Activated CD4-positive, alpha-beta T cell treated with anti-CD3 and anti-CD28 coated beads for 36 hours (primary cell): Measurements from ENCODE around the gene C1orf87. TPM values are rescaled to one million over a fixed set of nuclear protein-coding genes. Genes with fewer than 3 reads are reported as not detected.

Source experiments
- ATAC-seq: fragments of 200-7000 bp; cut with Tn5 transposase; one replicate; pipeline ENCODE4 v1.10.0; 2021; ENCODE audit warnings: mild to moderate bottlenecking, moderate library complexity
- CTCF ChIA-PET: fragments of 350-600 bp; sonication (Branson Sonifier 250); formaldehyde crosslinking; loops from one replicate; lab custom pipeline; 2021; ENCODE audit warnings: antibody characterized with exemption; lab: Charles Lee
- POLR2A ChIA-PET: fragments of 350-600 bp; sonication (Branson Sonifier 250); formaldehyde crosslinking; loops from one replicate; lab custom pipeline; 2021; ENCODE audit warnings: antibody characterized with exemption, inconsistent platforms; lab: Charles Lee
- DNase-seq: peaks from one replicate; pipeline ENCODE4 v3.0.0-alpha.2; 2020
- H3K27ac Mint-ChIP-seq: one replicate; pipeline ENCODE4 v1.8.0; 2021; ENCODE audit warnings: mixed read lengths
- H3K27me3 Mint-ChIP-seq: one replicate; pipeline ENCODE4 v1.8.0; 2021; ENCODE audit warnings: mixed read lengths
- H3K36me3 Mint-ChIP-seq: one replicate; pipeline ENCODE4 v1.8.0; 2021; ENCODE audit warnings: low read depth, mixed read lengths
- H3K4me1 Mint-ChIP-seq: one replicate; pipeline ENCODE4 v1.8.0; 2021; ENCODE audit warnings: mixed read lengths
- H3K4me3 Mint-ChIP-seq: one replicate; pipeline ENCODE4 v1.8.0; 2021; ENCODE audit warnings: mild to moderate bottlenecking, moderate library complexity, mixed read lengths
- H3K9me3 Mint-ChIP-seq: one replicate; pipeline ENCODE4 v1.8.0; 2021; ENCODE audit warnings: low read depth, mixed read lengths
- intact Hi-C, 2 experiments: fragments of 100-400 bp; cut with DNase I in 1 of 2; cut with micrococcal nuclease in 1 of 2; formaldehyde crosslinking; loops; one replicate each; pipeline versions ENCODE4 v1.14.2 to v1.15.1; 2022 to 2024; cut with DNase I, micrococcal nuclease
- total RNA-seq, 2 experiments: library from RNA; stranded (reverse); gene quantifications; one replicate each; pipeline ENCODE4 v1.2.3, GENCODE V29; 2021

C1orf87 gene, protein sequence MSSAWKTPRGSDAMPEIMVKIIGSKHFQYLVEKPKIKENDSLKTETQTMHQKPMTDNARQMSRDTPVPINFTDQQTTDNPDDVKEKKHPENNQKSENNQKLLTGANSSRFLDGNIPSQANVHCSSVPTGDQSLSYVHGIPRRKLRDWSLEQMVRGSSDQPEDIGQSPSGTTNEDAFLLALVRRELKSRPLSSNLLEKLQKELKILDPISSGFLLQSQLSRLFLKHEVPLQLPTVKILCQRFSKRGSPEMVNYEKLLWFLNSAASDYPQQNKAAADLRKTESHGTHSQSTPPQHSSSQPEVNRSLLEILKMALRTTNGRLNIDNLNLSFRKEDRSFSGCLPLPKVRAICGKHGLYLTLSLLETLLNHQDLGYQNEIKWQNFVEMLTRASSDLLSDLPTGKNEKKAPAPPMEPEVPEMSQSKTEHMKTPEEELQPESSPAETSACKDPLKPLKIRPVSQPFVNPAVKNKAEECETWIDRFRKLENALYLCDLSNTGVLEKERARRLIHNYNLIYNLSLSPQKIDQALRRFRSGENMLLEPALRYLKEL
- total RNA-seq, result not detected

- intact Hi-C loops, result no loop called here
- no peak for ATAC-seq
- POLR2A ChIA-PET, result no interaction called here
Observed at GRCh38 chr1:60073605-60074278, at the start of gene C1orf87. C1orf87 (minus strand) TSS chr1:60073770; CDS start chr1:60072643, 1,127 bp downstream.

DNA sequence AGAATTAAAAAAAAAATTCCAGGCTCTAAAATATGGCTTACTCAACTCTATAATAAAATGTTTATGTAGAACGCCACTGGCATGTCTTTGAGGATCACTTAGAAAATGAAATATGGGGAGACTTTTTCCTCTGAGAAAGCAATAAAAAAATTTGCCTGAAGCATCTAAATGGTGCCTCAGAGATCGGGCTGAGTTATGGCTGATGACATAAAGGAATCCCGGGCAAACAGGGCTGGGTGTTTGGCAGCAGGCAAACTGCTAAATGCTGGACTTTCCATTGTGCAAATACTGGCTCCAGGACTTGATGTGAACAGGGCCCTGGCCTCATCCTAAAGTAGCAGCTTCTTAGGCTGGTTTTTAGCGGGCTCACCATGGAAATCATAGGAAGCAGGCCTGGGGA is 44.5 kb upstream of the C1orf87 start:
- no peak for DNase-seq
- CTCF ChIA-PET, result no interaction called here
- intact Hi-C loops, result no loop called here
- Mint-ChIP-seq H3K4me1 (no peaks in the 10 kb centered on the region), H3K27me3 (peaks cover 1% of the 10 kb centered on the region), H3K27ac (no peak overlapping the region), H3K4me3 (no peak overlapping the region), H3K36me3 (no peaks in the 10 kb centered on the region), H3K9me3 (no peaks in the 10 kb centered on the region)
- no peak for ATAC-seq
- POLR2A ChIA-PET, result no interaction called here

More at GRCh38 chr1:60073605-60074278, at the start of gene C1orf87:
- Mint-ChIP-seq H3K4me3 (no peak within 1 kb of the TSS), H3K27ac (no peak within 1 kb of the TSS), H3K4me1 (no peaks in the 10 kb centered on the region), H3K27me3 (peaks cover 38% of the 10 kb centered on the region), H3K9me3 (no peaks in the 10 kb centered on the region), H3K36me3 (no peaks in the 10 kb centered on the region)
- DNase-seq, result no peak
- CTCF ChIA-PET, result interaction anchor here (1.2 kb wide), 1 partner anchor 12 kb away, joined by 3 read pairs; no protein-coding TSS in a partner anchor

GRCh38 chr1:60114745-60115318 is 41.3 kb upstream of the C1orf87 start:
- intact Hi-C loops, result no loop called here

GRCh38 chr1:60113596-60113995 is 40.0 kb upstream of the C1orf87 start:
- Mint-ChIP-seq H3K4me3 (no peak overlapping the region), H3K9me3 (no peaks in the 10 kb centered on the region), H3K36me3 (no peaks in the 10 kb centered on the region), H3K4me1 (no peaks in the 10 kb centered on the region), H3K27ac (no peak overlapping the region), H3K27me3 (peaks cover 2% of the 10 kb centered on the region)
- intact Hi-C loops, result no loop called here
- ChIA-PET CTCF (interaction anchor here (0.6 to 1.5 kb wide), 2 partner anchors 14 to 220 kb away, joined by 3 read pairs; no protein-coding TSS in a partner anchor), POLR2A (no interaction called here)
- no peak for ATAC-seq
- no peak for DNase-seq

More at GRCh38 chr1:60114745-60115318, 41.3 kb upstream of the C1orf87 start:
- CTCF ChIA-PET, result interaction anchor here (0.6 to 1.5 kb wide), 4 partner anchors 13 to 230 kb away, joined by 3 read pairs; no protein-coding TSS in a partner anchor
- POLR2A ChIA-PET, result no interaction called here
- Mint-ChIP-seq H3K9me3 (no peaks in the 10 kb centered on the region), H3K27me3 (peaks cover 2% of the 10 kb centered on the region), H3K27ac (no peak overlapping the region), H3K36me3 (no peaks in the 10 kb centered on the region), H3K4me3 (no peak overlapping the region), H3K4me1 (no peaks in the 10 kb centered on the region)
- DNase-seq (no peak), ATAC-seq (no peak)

DNA sequence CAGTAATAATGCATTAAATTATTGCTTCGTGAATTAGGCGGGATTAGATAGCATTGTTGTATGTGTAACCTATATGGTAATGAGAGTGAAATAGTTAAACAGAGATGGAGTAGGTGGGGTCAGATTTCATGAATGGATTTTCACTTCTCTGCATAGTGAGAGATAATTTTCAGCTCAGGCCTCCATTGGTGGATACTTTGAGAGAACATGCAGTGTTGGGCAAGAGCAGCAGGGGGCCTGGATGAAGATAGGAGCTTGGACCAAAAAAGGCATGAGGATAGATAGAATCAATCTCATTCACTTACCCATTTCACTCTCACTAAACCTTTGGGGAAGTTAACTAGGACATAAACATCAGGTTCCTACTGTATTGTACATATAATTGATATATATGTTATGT is 39.5 kb upstream of the C1orf87 start:
- ATAC-seq, result no peak
- Mint-ChIP-seq H3K27ac (no peak overlapping the region), H3K4me3 (no peak overlapping the region), H3K9me3 (no peaks in the 10 kb centered on the region), H3K27me3 (peaks cover 2% of the 10 kb centered on the region), H3K4me1 (no peaks in the 10 kb centered on the region), H3K36me3 (no peaks in the 10 kb centered on the region)
- ChIA-PET CTCF (interaction anchor here (0.6 kb wide), 1 partner anchor 221 kb away, joined by 3 read pairs; no protein-coding TSS in a partner anchor), POLR2A (no interaction called here)
- no peak for DNase-seq
- intact Hi-C loops, result no loop called here

DNA sequence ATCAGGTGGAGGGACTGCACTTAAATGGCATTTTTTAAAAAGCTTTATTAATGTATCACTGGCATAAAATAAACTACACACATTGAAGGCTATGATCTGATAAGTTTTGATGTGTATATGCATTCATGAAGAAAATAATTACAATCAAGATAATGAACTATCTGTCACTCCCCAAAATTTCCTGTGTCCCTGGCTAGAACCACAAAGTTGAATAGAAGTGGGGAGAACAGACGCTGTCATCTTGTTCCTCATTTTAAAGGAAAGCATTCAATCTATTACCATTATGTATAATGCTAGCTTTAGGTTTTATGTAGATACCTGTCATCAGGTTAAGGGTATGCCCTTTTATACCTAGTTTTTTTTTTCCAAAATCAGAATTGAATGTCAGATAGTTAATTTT is 38.1 kb upstream of the C1orf87 start:
- H3K9me3 Mint-ChIP-seq, result no peaks in the 10 kb centered on the region
- ChIA-PET POLR2A (no interaction called here), CTCF (no interaction called here)
- H3K4me3 Mint-ChIP-seq, result no peak overlapping the region
- no peaks in the 10 kb centered on the region for H3K4me1 Mint-ChIP-seq
- H3K27ac Mint-ChIP-seq, result no peak overlapping the region
- H3K27me3 Mint-ChIP-seq, result peaks cover 2% of the 10 kb centered on the region
- ATAC-seq (no peak), DNase-seq (no peak)
- H3K36me3 Mint-ChIP-seq, result no peaks in the 10 kb centered on the region
- intact Hi-C loops, result no loop called here

GRCh38 chr1:60111118-60111517 is 37.5 kb upstream of the C1orf87 start:
- no peak for DNase-seq
- H3K27ac Mint-ChIP-seq, result no peak overlapping the region
- no peaks in the 10 kb centered on the region for H3K4me1 Mint-ChIP-seq
- intact Hi-C loops, result no loop called here
- no peak overlapping the region for H3K4me3 Mint-ChIP-seq
- H3K36me3 Mint-ChIP-seq, result no peaks in the 10 kb centered on the region
- CTCF ChIA-PET, result no interaction called here
- POLR2A ChIA-PET, result no interaction called here
- H3K9me3 Mint-ChIP-seq, result no peaks in the 10 kb centered on the region
- ATAC-seq, result no peak
- H3K27me3 Mint-ChIP-seq, result peaks cover 2% of the 10 kb centered on the region

GRCh38 chr1:60108196-60108595 is 34.6 kb upstream of the C1orf87 start:
- ATAC-seq (no peak), DNase-seq (no peak)
- Mint-ChIP-seq H3K36me3 (no peaks in the 10 kb centered on the region), H3K27ac (no peak overlapping the region), H3K4me1 (no peaks in the 10 kb centered on the region), H3K4me3 (no peak overlapping the region), H3K9me3 (no peaks in the 10 kb centered on the region), H3K27me3 (peaks cover 2% of the 10 kb centered on the region)
- intact Hi-C loops, result no loop called here
- ChIA-PET POLR2A (no interaction called here), CTCF (interaction anchor here (0.7 to 1.3 kb wide), 3 partner anchors 133 to 292 kb away, joined by 3 read pairs; no protein-coding TSS in a partner anchor)

DNA sequence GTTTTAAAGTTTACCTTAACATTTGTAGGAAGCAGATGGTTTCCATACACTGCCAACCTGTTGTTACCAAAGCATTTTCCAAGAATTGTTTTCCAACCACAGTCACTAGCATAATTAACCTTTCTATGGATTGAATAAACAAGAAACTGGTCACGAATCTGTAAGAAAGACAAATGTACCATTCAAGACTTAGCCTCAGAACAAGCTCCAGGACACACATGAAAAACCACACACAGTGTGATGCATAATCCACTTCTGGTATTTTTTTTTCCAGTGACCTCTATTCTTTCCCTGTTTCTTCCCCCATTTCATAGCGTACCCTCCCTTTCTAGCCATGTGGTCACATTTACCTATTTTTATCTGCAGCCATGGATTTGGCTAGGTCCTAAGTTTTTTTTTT is 29.6 kb upstream of the C1orf87 start:
- no peak overlapping the region for H3K27ac Mint-ChIP-seq
- DNase-seq (no peak), ATAC-seq (no peak)
- no peaks in the 10 kb centered on the region for H3K27me3 Mint-ChIP-seq
- H3K36me3 Mint-ChIP-seq, result no peaks in the 10 kb centered on the region
- H3K4me3 Mint-ChIP-seq, result no peak overlapping the region
- ChIA-PET CTCF (no interaction called here), POLR2A (no interaction called here)
- no peaks in the 10 kb centered on the region for H3K9me3 Mint-ChIP-seq
- H3K4me1 Mint-ChIP-seq, result no peaks in the 10 kb centered on the region
- intact Hi-C loops, result no loop called here

DNA sequence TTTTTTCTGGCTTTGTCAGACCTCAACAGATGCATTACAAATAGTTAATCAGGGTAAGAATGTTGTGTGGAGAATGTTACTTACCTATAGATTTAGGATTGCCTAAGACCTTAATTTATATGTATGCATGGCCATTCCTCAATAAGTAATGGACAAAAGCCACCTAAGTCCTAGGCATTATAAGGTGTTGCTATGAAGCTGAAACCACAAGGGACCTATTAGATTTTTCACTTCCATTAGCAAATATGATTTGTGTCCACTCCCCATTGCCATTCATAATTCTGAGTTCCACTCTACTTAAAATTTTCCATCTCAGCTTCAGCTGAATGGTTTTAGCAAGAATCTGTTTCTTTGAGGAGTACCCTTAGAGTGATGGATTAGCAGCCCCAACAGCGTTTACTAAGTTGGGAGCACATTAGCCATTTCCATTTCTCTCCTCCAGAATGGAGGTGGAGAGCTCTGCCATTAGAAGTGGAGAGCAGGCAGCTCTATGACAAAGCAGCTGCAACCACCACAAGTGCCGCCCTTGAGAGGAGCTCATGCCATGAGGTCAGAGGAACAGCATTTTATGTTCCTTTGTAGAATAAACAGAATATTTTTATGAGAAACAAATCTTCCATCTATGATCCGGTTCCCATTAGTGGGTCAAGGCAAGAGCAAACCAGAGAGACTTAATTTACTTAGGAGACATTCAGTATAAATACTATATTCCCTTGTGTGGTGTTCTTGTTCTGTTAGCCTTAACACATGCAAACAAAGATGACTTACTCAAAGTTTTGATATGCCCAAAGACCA is 28.9 kb upstream of the C1orf87 start:
- no peaks in the 10 kb centered on the region for H3K4me1 Mint-ChIP-seq
- DNase-seq, result no peak
- H3K4me3 Mint-ChIP-seq, result no peak overlapping the region
- POLR2A ChIA-PET, result no interaction called here
- intact Hi-C loops, result no loop called here
- no peak for ATAC-seq
- CTCF ChIA-PET, result no interaction called here
- H3K9me3 Mint-ChIP-seq, result no peaks in the 10 kb centered on the region
- H3K36me3 Mint-ChIP-seq, result no peaks in the 10 kb centered on the region
- no peak overlapping the region for H3K27ac Mint-ChIP-seq
- H3K27me3 Mint-ChIP-seq, result peaks cover 1% of the 10 kb centered on the region

GRCh38 chr1:60101516-60101915 is 27.9 kb upstream of the C1orf87 start:
- DNase-seq (no peak), ATAC-seq (no peak)
- ChIA-PET CTCF (no interaction called here), POLR2A (no interaction called here)
- Mint-ChIP-seq H3K4me1 (no peaks in the 10 kb centered on the region), H3K36me3 (no peaks in the 10 kb centered on the region), H3K27ac (no peak overlapping the region), H3K4me3 (no peak overlapping the region), H3K9me3 (no peaks in the 10 kb centered on the region), H3K27me3 (peaks cover 1% of the 10 kb centered on the region)
- intact Hi-C loops, result no loop called here
